Measurements from ENCODE around the gene TTLL11. TPM values are rescaled to one million over a fixed set of nuclear protein-coding genes. Genes with fewer than 3 reads are reported as not detected.

Gene TTLL11
- total RNA-seq, 3 donors from 2014 or later: 6.0 to 22.2 (median 6.4) TPM

- intact Hi-C loops (cut with DNase I, micrococcal nuclease): no loop called here
- peaks cover 6% of the 10 kb centered on the region for H3K9me3 ChIP-seq
- ATAC-seq (no peak), DNase-seq (no peak)
- H3K4me3 ChIP-seq: no peak overlapping the region
- H3K36me3 ChIP-seq (ENCODE audit: low read depth): no peaks in the 10 kb centered on the region
- H3K4me1 ChIP-seq (ENCODE audit: low read depth): no peaks in the 10 kb centered on the region
- TF ChIP-seq CTCF (IDR thresholded peaks at IDR 0.05): no peak
Measured at GRCh38 chr9:121900163-121900562, 192.9 kb downstream of the TTLL11 start.

GRCh38 chr9:121898856-121899255 is 194.3 kb downstream of the TTLL11 start:
- Histone ChIP-seq H3K4me1 (ENCODE audit: low read depth) (no peaks in the 10 kb centered on the region), H3K36me3 (ENCODE audit: low read depth) (no peaks in the 10 kb centered on the region)
- intact Hi-C loops (cut with DNase I, micrococcal nuclease): no loop called here

GRCh38 chr9:121897140-121897539 is 196.0 kb downstream of the TTLL11 start:
- no peak for TF ChIP-seq CTCF (IDR thresholded peaks at IDR 0.05)
- Histone ChIP-seq H3K4me3 (no peak overlapping the region), H3K36me3 (ENCODE audit: low read depth) (no peaks in the 10 kb centered on the region), H3K4me1 (ENCODE audit: low read depth) (no peaks in the 10 kb centered on the region), H3K9me3 (peaks cover 6% of the 10 kb centered on the region)
- DNase-seq (no peak), ATAC-seq (no peak)
- intact Hi-C loops (cut with DNase I, micrococcal nuclease): no loop called here

More at GRCh38 chr9:121898856-121899255, 194.3 kb downstream of the TTLL11 start:
- no peak for DNase-seq
- Histone ChIP-seq H3K4me3 (no peak overlapping the region), H3K9me3 (peaks cover 6% of the 10 kb centered on the region)
- no peak for TF ChIP-seq CTCF (IDR thresholded peaks at IDR 0.05)
- no peak for ATAC-seq

GRCh38 chr9:121896545-121896943 is 196.6 kb downstream of the TTLL11 start:
- Histone ChIP-seq H3K4me1 (ENCODE audit: low read depth) (no peaks in the 10 kb centered on the region), H3K4me3 (no peak overlapping the region), H3K9me3 (peaks cover 6% of the 10 kb centered on the region), H3K36me3 (ENCODE audit: low read depth) (no peaks in the 10 kb centered on the region)
- no peak for TF ChIP-seq CTCF (IDR thresholded peaks at IDR 0.05)
- ATAC-seq (no peak), DNase-seq (no peak)
- intact Hi-C loops (cut with DNase I, micrococcal nuclease): no loop called here

- H3K4me1 ChIP-seq (ENCODE audit: low read depth): no peaks in the 10 kb centered on the region
- intact Hi-C loops (cut with DNase I, micrococcal nuclease): no loop called here
- TF ChIP-seq CTCF (IDR thresholded peaks at IDR 0.05): no peak
- H3K36me3 ChIP-seq (ENCODE audit: low read depth): no peaks in the 10 kb centered on the region
- peaks cover 6% of the 10 kb centered on the region for H3K9me3 ChIP-seq
- no peak overlapping the region for H3K4me3 ChIP-seq
- peak in 2 of 3 donors; percentile 48 to 49 for DNase-seq
- peak; percentile 57 for ATAC-seq
Measured at GRCh38 chr9:121895818-121896544, 197.1 kb downstream of the TTLL11 start.

Data from mucosa of descending colon (tissue), 3 donors.